ENCODE results near the gene PRKCH. TPM values are rescaled to one million over a fixed set of nuclear protein-coding genes. Genes with fewer than 3 reads are reported as not detected.

PRKCH gene
- total RNA-seq, 1 experiment from 2014 or later: 5.2 TPM

DNA sequence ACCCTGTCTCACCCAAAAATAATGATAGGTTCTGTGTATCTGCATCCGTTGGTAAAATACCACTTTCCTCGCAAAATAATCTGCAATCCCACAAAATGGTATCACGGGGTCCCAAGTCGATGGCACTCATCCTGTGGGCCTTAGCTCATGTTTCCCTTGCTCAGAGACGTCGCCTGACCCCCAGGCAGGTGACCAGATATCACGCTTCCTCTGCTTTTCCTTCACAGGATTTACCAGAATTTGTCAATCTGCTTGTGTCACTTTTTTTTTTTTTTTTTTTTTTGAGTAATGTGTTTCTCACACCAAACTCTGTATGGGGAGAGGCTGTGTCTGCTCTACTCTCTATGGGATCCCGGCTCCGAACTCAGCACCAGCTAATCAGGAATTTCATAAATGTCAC is 162.7 kb downstream of the PRKCH start:
- H2AFZ ChIP-seq (ENCODE audit: low read length): no peak overlapping the region
- H4K8ac ChIP-seq (replicated peaks; ENCODE audit: insufficient read length, low read depth, low read length): no peak overlapping the region
- H3K9me3 ChIP-seq (ENCODE audit: control insufficient read depth, low read depth, low read length): no peaks in the 10 kb centered on the region
- DNase-seq: no peak
- no peaks in the 10 kb centered on the region for H3K36me3 Mint-ChIP-seq (ENCODE audit: insufficient read depth in 1 of 3, low read depth in 3 of 3)
- TF ChIP-seq, protein P1, sequence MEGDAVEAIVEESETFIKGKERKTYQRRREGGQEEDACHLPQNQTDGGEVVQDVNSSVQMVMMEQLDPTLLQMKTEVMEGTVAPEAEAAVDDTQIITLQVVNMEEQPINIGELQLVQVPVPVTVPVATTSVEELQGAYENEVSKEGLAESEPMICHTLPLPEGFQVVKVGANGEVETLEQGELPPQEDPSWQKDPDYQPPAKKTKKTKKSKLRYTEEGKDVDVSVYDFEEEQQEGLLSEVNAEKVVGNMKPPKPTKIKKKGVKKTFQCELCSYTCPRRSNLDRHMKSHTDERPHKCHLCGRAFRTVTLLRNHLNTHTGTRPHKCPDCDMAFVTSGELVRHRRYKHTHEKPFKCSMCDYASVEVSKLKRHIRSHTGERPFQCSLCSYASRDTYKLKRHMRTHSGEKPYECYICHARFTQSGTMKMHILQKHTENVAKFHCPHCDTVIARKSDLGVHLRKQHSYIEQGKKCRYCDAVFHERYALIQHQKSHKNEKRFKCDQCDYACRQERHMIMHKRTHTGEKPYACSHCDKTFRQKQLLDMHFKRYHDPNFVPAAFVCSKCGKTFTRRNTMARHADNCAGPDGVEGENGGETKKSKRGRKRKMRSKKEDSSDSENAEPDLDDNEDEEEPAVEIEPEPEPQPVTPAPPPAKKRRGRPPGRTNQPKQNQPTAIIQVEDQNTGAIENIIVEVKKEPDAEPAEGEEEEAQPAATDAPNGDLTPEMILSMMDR (conservative IDR thresholded peaks at IDR 0.05): no peak
- no peaks in the 10 kb centered on the region for H3K9me3 Mint-ChIP-seq
- H3K9ac ChIP-seq (ENCODE audit: extremely low read depth, insufficient read length, low read length): no peak overlapping the region
- H3K23ac ChIP-seq (ENCODE audit: insufficient read length, low read depth, low read length): no peak overlapping the region
- H2BK120ac ChIP-seq (ENCODE audit: low read depth, low read length, poor library complexity, severe bottlenecking): no peak overlapping the region
- WGBS (ENCODE audit: extremely low coverage, insufficient read length, low lambda C conversion rate): no CpG with 5 or more reads among the region's 9 CpGs
- H3K79me2 ChIP-seq (ENCODE audit: insufficient read depth, low read length): no peaks in the 10 kb centered on the region
- H3K4me2 ChIP-seq (ENCODE audit: insufficient read depth, insufficient read length, low read length): no peak overlapping the region
- no peak overlapping the region for H3T11ph ChIP-seq (ENCODE audit: low read length)
- H3K23me2 ChIP-seq (ENCODE audit: insufficient read length, low read depth, low read length, poor library complexity, severe bottlenecking): no peaks in the 10 kb centered on the region
- no peak overlapping the region for H3K27ac ChIP-seq (ENCODE audit: insufficient read length, low read depth, low read length)
- H3K27ac Mint-ChIP-seq: no peak overlapping the region
- H2BK15ac ChIP-seq (ENCODE audit: low read depth, low read length): no peak overlapping the region
- H2BK5ac ChIP-seq (ENCODE audit: insufficient read length, low read length): no peak overlapping the region
- no peaks in the 10 kb centered on the region; the same call in 1 of the 2 replicates for H3K4me1 ChIP-seq (ENCODE audit: insufficient read depth, low read length)
- H4K5ac ChIP-seq (ENCODE audit: insufficient read length, low read depth, low read length): no peak overlapping the region
- H4K20me1 ChIP-seq (ENCODE audit: control insufficient read depth, insufficient read depth, insufficient read length): no peaks in the 10 kb centered on the region
- H2AK5ac ChIP-seq (ENCODE audit: insufficient read length, low read length): no peak overlapping the region
- H3K18ac ChIP-seq (ENCODE audit: insufficient read length, low read depth, low read length): no peak overlapping the region
- no peak overlapping the region for H3K14ac ChIP-seq (ENCODE audit: insufficient read depth, low read length)
- H3K4me1 Mint-ChIP-seq: peaks cover 28 to 33% of the 10 kb centered on the region in 2 experiments
- H3K27me3 ChIP-seq (ENCODE audit: insufficient read depth, low read length): no peaks in the 10 kb centered on the region
- H3K27me3 Mint-ChIP-seq (ENCODE audit: low read depth): no peaks in the 10 kb centered on the region; the same call in 1 of the 2 replicates
- no peak overlapping the region for H3K4ac ChIP-seq (ENCODE audit: low read depth, low read length)
- H3K4me3 Mint-ChIP-seq: no peak overlapping the region
- no peaks in the 10 kb centered on the region for H3K79me1 ChIP-seq (ENCODE audit: insufficient read depth, low read depth, low read length, poor library complexity, severe bottlenecking)
- no peak overlapping the region for H2BK20ac ChIP-seq (ENCODE audit: low read depth, low read length, poor library complexity, severe bottlenecking)
- H4K91ac ChIP-seq (ENCODE audit: insufficient read length, low read depth, low read length): no peak overlapping the region
- no peak overlapping the region for H3K56ac ChIP-seq (ENCODE audit: insufficient read length, low read depth, low read length)
- H2BK12ac ChIP-seq (ENCODE audit: insufficient read length, low read depth, low read length): no peak overlapping the region
